ENCODE measurements around the gene PPIF. TPM values are rescaled to one million over a fixed set of nuclear protein-coding genes. Genes with fewer than 3 reads are reported as not detected.

Gene PPIF
- total RNA-seq, 1 donor, result 39.1 TPM

- Histone ChIP-seq H3K4me2 (ENCODE audit: insufficient read depth, low read length) (no peak overlapping the region), H2AFZ (ENCODE audit: low read length) (no peak overlapping the region), H3K79me2 (ENCODE audit: insufficient read depth, low read length) (peaks cover 20% of the 10 kb centered on the region), H3K27me3 (ENCODE audit: insufficient read depth, low read length) (no peaks in the 10 kb centered on the region), H4K20me1 (ENCODE audit: insufficient read depth, low read length) (peaks cover 7% of the 10 kb centered on the region), H3K36me3 (ENCODE audit: insufficient read depth, low read length) (peaks cover 27% of the 10 kb centered on the region), H3K9me3 (ENCODE audit: low read depth, low read length) (no peaks in the 10 kb centered on the region), H3K27ac (ENCODE audit: low read depth, low read length) (no peak overlapping the region), H3K4me1 (ENCODE audit: insufficient read depth, low read length) (peaks cover 4% of the 10 kb centered on the region), H3K4me3 (ENCODE audit: insufficient read depth, low read length) (no peak overlapping the region)
- peak; percentile 44 for DNase-seq (ENCODE audit: insufficient read length, low spot score, missing footprints)
- no peak for TF ChIP-seq CTCF (IDR thresholded peaks at IDR 0.05; ENCODE audit: extremely low read depth, low read depth, low read length)
These were observed 45.4 kb downstream of the PPIF start for GRCh38 chr10:79392506-79393176.

- H4K20me1 ChIP-seq (ENCODE audit: insufficient read depth, low read length), result peaks cover 7% of the 10 kb centered on the region
- TF ChIP-seq CTCF (IDR thresholded peaks at IDR 0.05; ENCODE audit: extremely low read depth, low read depth, low read length), result no peak
- peaks cover 27% of the 10 kb centered on the region for H3K79me2 ChIP-seq (ENCODE audit: insufficient read depth, low read length)
- H3K4me2 ChIP-seq (ENCODE audit: insufficient read depth, low read length), result no peak overlapping the region
- H3K4me1 ChIP-seq (ENCODE audit: insufficient read depth, low read length), result peaks cover 11% of the 10 kb centered on the region
- no peak overlapping the region for H3K27ac ChIP-seq (ENCODE audit: low read depth, low read length)
- H3K36me3 ChIP-seq (ENCODE audit: insufficient read depth, low read length), result peaks cover 22% of the 10 kb centered on the region
- H3K27me3 ChIP-seq (ENCODE audit: insufficient read depth, low read length), result no peaks in the 10 kb centered on the region
- no peaks in the 10 kb centered on the region for H3K9me3 ChIP-seq (ENCODE audit: low read depth, low read length)
- H2AFZ ChIP-seq (ENCODE audit: low read length), result no peak overlapping the region
- DNase-seq (ENCODE audit: insufficient read length, low spot score, missing footprints), result no peak
- H3K4me3 ChIP-seq (ENCODE audit: insufficient read depth, low read length), result no peak overlapping the region
These were observed 46.1 kb downstream of the PPIF start for GRCh38 chr10:79393221-79393923.

- DNase-seq (ENCODE audit: insufficient read length, low spot score, missing footprints), result peak; percentile 74
- Histone ChIP-seq H3K79me2 (ENCODE audit: insufficient read depth, low read length) (peaks cover 30% of the 10 kb centered on the region), H3K9me3 (ENCODE audit: low read depth, low read length) (no peaks in the 10 kb centered on the region), H3K4me3 (ENCODE audit: insufficient read depth, low read length) (no peak overlapping the region), H4K20me1 (ENCODE audit: insufficient read depth, low read length) (peaks cover 1% of the 10 kb centered on the region), H3K4me2 (ENCODE audit: insufficient read depth, low read length) (no peak overlapping the region), H3K4me1 (ENCODE audit: insufficient read depth, low read length) (peaks cover 18% of the 10 kb centered on the region), H3K36me3 (ENCODE audit: insufficient read depth, low read length) (peaks cover 22% of the 10 kb centered on the region), H3K27me3 (ENCODE audit: insufficient read depth, low read length) (no peaks in the 10 kb centered on the region), H3K27ac (ENCODE audit: low read depth, low read length) (no peak overlapping the region), H2AFZ (ENCODE audit: low read length) (no peak overlapping the region)
- no peak for TF ChIP-seq CTCF (IDR thresholded peaks at IDR 0.05; ENCODE audit: extremely low read depth, low read depth, low read length)
These were observed 46.8 kb downstream of the PPIF start for GRCh38 chr10:79393924-79394610.

GRCh38 chr10:79394664-79395063 is 47.4 kb downstream of the PPIF start:
- Histone ChIP-seq H3K9me3 (ENCODE audit: low read depth, low read length) (no peaks in the 10 kb centered on the region), H3K36me3 (ENCODE audit: insufficient read depth, low read length) (peaks cover 20% of the 10 kb centered on the region), H3K27me3 (ENCODE audit: insufficient read depth, low read length) (no peaks in the 10 kb centered on the region), H3K4me3 (ENCODE audit: insufficient read depth, low read length) (no peak overlapping the region), H3K4me2 (ENCODE audit: insufficient read depth, low read length) (no peak overlapping the region), H3K79me2 (ENCODE audit: insufficient read depth, low read length) (peaks cover 30% of the 10 kb centered on the region), H4K20me1 (ENCODE audit: insufficient read depth, low read length) (no peaks in the 10 kb centered on the region), H3K27ac (ENCODE audit: low read depth, low read length) (no peak overlapping the region), H3K4me1 (ENCODE audit: insufficient read depth, low read length) (peaks cover 23% of the 10 kb centered on the region), H2AFZ (ENCODE audit: low read length) (no peak overlapping the region)
- no peak for TF ChIP-seq CTCF (IDR thresholded peaks at IDR 0.05; ENCODE audit: extremely low read depth, low read depth, low read length)
- no peak for DNase-seq (ENCODE audit: insufficient read length, low spot score, missing footprints)

All from osteoblast (primary cell).